Measurements from ENCODE around the gene MAEA. TPM values are rescaled to one million over a fixed set of nuclear protein-coding genes. Genes with fewer than 3 reads are reported as not detected.

MAEA gene
- total RNA-seq, 1 donor from 2014 or later = 56.3 TPM

DNA sequence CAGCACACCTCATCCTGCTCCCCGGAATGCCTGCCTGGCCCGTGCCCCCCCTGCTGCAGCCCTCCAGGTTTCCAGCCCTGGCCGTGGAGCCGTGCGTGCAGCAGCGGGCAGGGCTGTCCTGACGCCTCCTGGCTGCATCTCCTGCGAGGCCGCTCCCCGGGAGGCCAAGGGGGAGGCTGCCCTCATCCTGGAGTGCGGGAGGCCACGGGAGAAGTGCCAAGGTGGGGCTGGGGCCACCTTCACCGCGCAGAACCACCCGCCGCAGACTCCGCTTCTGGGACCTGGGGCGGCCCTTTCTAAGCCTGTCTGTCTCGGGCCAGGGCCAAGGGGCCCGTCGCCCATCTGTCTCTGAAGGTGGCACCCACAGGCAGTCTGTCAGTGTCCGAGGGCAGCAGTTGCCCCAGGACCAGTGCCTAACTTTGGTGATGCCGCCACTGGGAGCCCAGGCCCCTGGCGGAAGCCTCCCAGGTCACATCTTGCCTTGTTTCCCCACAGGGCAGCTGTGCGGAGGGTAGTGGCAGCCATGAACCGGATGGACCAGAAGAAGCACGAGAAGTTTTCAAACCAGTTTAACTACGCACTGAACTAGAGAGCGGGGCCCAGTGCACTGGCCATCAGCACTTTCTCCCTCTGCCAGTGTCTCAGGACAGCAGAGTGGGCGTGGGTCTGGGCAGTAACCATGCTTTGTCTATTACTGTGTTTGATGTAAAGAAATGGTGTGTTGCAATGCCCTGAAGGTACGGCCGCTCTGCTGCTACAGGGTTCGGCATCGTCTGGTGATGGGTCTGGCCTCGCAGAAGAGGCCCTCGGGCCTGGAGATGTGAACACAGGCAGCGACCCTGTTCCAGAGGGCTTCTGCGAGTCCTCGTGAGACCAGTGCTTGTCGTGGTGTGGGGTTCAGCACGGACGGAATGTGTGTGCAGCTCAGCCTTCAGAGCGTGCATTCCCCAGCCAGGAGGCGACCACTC, 96.0 kb downstream of the MAEA start:
- no peak for TF ChIP-seq CTCF (IDR thresholded peaks at IDR 0.05)
- H3K9me3 Mint-ChIP-seq (ENCODE audit: low read depth) = peaks cover 16% of the 10 kb centered on the region

More for the DNA sequence above, 96.0 kb downstream of the MAEA start:
- H3K4me1 Mint-ChIP-seq (ENCODE audit: low read depth) = no peaks in the 10 kb centered on the region
- peak; percentile 90 for DNase-seq (ENCODE audit: low spot score)
- H3K4me3 Mint-ChIP-seq (ENCODE audit: unreplicated experiment) = no peak overlapping the region
- peaks cover 25% of the 10 kb centered on the region for H3K36me3 Mint-ChIP-seq (ENCODE audit: low read depth)
- no peak overlapping the region for H3K27ac Mint-ChIP-seq (ENCODE audit: unreplicated experiment)
- no peaks in the 10 kb centered on the region for H3K27me3 Mint-ChIP-seq (ENCODE audit: low read depth)

Other genes starting within 250 kb of the MAEA start
- gene RNF212, start 176.3 kb upstream of the MAEA start, total RNA-seq = 4.6 to 12.8 TPM (median 9.1 TPM) in 3 replicates
- gene SPON2, start 117.3 kb upstream of the MAEA start, total RNA-seq = 158 to 184 TPM (median 162 TPM) in 3 replicates
- gene CTBP1, start 40.8 kb upstream of the MAEA start, total RNA-seq = 147 to 175 TPM (median 151 TPM) in 3 replicates
- 20.7 to 35.1 TPM (median 20.9 TPM) in 3 replicates for gene UVSSA, start 57.3 kb downstream of the MAEA start, total RNA-seq
- gene NKX1-1, start 116.6 kb downstream of the MAEA start, total RNA-seq = not detected in 3 replicates

Data from chondrocyte (in vitro differentiated cells).